OCI-LY1 (cell line): ENCODE data around the gene DLEC1.

Experiments
- H2AFZ ChIP-seq: fragments of 200-600 bp; sonication (generic), shearing (Covaris generic); 2 replicates; pipeline ENCODE4 v1.6.0; 2014; ENCODE audit warnings: antibody characterized with exemption, mild to moderate bottlenecking, low read length
- H3F3A ChIP-seq: fragments of 200-600 bp; sonication (generic), shearing (Covaris generic); 2 replicates; pipeline ENCODE4 v1.6.0; 2014; ENCODE audit warnings: mild to moderate bottlenecking, antibody characterized with exemption, low read length, moderate library complexity; ENCODE audit not compliant: insufficient read depth
- H3K27ac ChIP-seq: fragments of 200-600 bp; sonication (generic); 2 replicates; pipeline ENCODE4 v1.5.1; 2014; ENCODE audit warnings: low read length, mixed run types, mild to moderate bottlenecking, low read depth; ENCODE audit not compliant: poor library complexity, severe bottlenecking
- H3K27me3 ChIP-seq: fragments of 200-600 bp; sonication (generic); 2 replicates; pipeline ENCODE4 v1.6.0; 2014; ENCODE audit warnings: antibody characterized with exemption, mild to moderate bottlenecking, low read length, moderate library complexity; ENCODE audit not compliant: insufficient read depth
- H3K36me3 ChIP-seq: fragments of 200-600 bp; sonication (generic); 2 replicates; pipeline ENCODE4 v1.6.1; 2014; ENCODE audit warnings: mild to moderate bottlenecking, antibody characterized with exemption, low read length, moderate library complexity, mixed read lengths; ENCODE audit not compliant: insufficient read depth
- H3K4me1 ChIP-seq: fragments of 200-600 bp; sonication (generic); 2 replicates; pipeline ENCODE4 v1.5.1; 2014; ENCODE audit warnings: mild to moderate bottlenecking, low read length, moderate library complexity; ENCODE audit not compliant: insufficient read depth, severe bottlenecking
- H3K4me2 ChIP-seq: fragments of 200-600 bp; sonication (generic), shearing (Covaris generic); 2 replicates; pipeline ENCODE4 v1.6.1; 2014; ENCODE audit warnings: low read length
- H3K4me3 ChIP-seq: fragments of 200-600 bp; sonication (generic); 2 replicates; pipeline ENCODE4 v1.5.1; 2014; ENCODE audit warnings: low read length, low read depth, mild to moderate bottlenecking, mixed read lengths; ENCODE audit not compliant: poor library complexity, severe bottlenecking
- H3K79me2 ChIP-seq: fragments of 200-600 bp; shearing (Covaris generic); 2 replicates; pipeline ENCODE4 v1.6.1; 2016; ENCODE audit warnings: mixed run types, low read length, mixed read lengths; ENCODE audit not compliant: insufficient read depth
- H3K9ac ChIP-seq: fragments of 200-600 bp; sonication (generic), shearing (Covaris generic); 2 replicates; pipeline ENCODE4 v1.6.1; 2014; ENCODE audit warnings: mild to moderate bottlenecking, low read length, mixed read lengths
- H3K9me2 ChIP-seq: fragments of 200-600 bp; sonication (generic), shearing (Covaris generic); 2 replicates; pipeline ENCODE4 v1.6.1; 2014; ENCODE audit warnings: low read depth, mild to moderate bottlenecking, low read length, mixed read lengths
- H3K9me3 ChIP-seq: fragments of 200-600 bp; shearing (Covaris generic); 2 replicates; pipeline ENCODE4 v1.6.1; 2014; ENCODE audit warnings: low read length, mixed read lengths
- H4K20me1 ChIP-seq: fragments of 200-600 bp; sonication (generic), shearing (Covaris generic); 2 replicates; pipeline ENCODE4 v1.6.0; 2016; ENCODE audit warnings: mild to moderate bottlenecking, low read length; ENCODE audit not compliant: insufficient read depth
- EZH2 ChIP-seq: fragments of 200-600 bp; sonication (generic), shearing (Covaris generic); IDR thresholded peaks from 2 replicates; pipeline ENCODE4 v1.8.0; 2017; ENCODE audit warnings: borderline replicate concordance, mixed run types, mild to moderate bottlenecking, antibody characterized with exemption, low read length, moderate library complexity, mixed read lengths
- TF ChIP-seq, protein P1 (sequence below): fragments of 200-600 bp; sonication (generic), shearing (Covaris generic); IDR thresholded peaks from 2 replicates; pipeline ENCODE4 v1.5.1; 2017; ENCODE audit warnings: mild to moderate bottlenecking, antibody characterized with exemption, low read length, moderate library complexity, mixed read lengths

Gene DLEC1

DNA sequence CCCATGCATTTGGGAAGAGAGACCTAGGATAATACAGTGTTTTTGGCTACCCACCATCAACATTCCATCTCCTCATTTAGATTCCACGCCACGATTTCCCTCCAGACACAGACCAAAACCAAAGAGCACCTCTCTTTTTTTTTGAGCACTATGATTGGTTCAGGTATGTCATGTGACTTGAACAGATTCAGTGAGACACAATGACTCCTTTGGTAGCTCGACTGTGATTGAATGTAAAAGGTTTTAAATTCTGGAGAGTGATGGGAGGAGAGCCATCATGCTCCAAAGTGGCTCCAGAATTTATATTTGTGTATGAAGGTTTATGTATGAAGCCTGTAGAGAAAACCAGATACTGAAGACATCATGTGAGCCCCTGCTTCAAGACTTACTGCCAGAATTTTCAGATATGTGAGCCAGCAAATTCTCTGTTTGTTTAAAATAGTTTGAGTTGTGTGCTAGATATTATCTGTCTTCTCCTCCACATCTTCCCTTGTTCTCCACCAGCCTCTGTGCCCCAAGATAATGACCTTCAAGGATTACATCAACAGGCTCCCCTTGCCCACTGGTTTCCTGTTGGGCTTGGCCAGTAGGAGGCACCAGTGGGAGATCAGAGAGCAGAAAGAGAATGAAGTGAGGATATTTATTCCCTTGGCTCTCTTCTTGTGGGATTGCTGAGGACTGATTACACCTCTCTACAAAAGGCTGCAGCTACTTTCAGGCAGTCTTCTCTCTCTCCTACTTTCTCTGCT is 111.9 kb downstream of the DLEC1 start:
- Histone ChIP-seq H3K4me2 (no peak overlapping the region), H3K9me2 (no peaks in the 10 kb centered on the region), H3K79me2 (no peaks in the 10 kb centered on the region), H3K27me3 (no peaks in the 10 kb centered on the region), H2AFZ (peak overlapping the region; percentile 73; the same call in 1 of the 2 replicates), H3K9me3 (peaks cover 15% of the 10 kb centered on the region), H3K36me3 (no peaks in the 10 kb centered on the region), H3F3A (no peaks in the 10 kb centered on the region), H3K9ac (no peak overlapping the region), H3K4me1 (peaks cover 8% of the 10 kb centered on the region), H3K4me3 (no peak overlapping the region), H3K27ac (no peak overlapping the region), H4K20me1 (no peaks in the 10 kb centered on the region)
- TF ChIP-seq, protein P1, sequence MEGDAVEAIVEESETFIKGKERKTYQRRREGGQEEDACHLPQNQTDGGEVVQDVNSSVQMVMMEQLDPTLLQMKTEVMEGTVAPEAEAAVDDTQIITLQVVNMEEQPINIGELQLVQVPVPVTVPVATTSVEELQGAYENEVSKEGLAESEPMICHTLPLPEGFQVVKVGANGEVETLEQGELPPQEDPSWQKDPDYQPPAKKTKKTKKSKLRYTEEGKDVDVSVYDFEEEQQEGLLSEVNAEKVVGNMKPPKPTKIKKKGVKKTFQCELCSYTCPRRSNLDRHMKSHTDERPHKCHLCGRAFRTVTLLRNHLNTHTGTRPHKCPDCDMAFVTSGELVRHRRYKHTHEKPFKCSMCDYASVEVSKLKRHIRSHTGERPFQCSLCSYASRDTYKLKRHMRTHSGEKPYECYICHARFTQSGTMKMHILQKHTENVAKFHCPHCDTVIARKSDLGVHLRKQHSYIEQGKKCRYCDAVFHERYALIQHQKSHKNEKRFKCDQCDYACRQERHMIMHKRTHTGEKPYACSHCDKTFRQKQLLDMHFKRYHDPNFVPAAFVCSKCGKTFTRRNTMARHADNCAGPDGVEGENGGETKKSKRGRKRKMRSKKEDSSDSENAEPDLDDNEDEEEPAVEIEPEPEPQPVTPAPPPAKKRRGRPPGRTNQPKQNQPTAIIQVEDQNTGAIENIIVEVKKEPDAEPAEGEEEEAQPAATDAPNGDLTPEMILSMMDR = peak; percentile 37; the same call in 1 of the 2 replicates
- no peak for TF ChIP-seq EZH2

DNA sequence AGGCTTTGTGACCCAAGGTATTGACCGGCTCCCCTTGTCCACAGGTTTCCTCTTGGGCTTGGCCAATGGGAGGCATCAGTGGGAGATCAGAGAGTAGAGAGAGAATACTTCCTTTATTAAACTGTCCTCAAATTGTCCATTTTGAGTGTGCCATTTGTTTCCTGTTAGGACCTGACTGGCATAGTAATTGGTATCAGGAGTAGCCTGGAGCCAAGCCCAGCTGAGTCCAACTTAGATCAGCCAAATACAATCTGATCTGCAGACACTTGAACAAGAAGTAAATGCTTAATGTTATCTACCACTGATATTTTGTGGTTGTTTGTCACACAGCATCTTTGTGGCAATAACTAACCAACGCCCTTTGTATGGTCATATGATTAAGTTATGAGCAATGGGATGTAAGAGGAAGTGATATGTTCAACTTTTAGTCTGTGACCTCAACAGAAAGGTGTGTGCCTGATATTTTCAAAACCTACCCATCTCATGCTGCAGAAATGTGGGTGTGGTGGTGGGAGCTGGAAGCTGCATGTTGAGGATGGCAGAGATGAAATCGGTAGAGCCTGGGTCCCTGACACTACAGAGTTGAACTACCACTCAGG is 112.8 kb downstream of the DLEC1 start:
- no peaks in the 10 kb centered on the region for H4K20me1 ChIP-seq
- no peaks in the 10 kb centered on the region for H3K79me2 ChIP-seq
- H3K4me2 ChIP-seq = no peak overlapping the region
- H3K27ac ChIP-seq = no peak overlapping the region
- no peaks in the 10 kb centered on the region for H3F3A ChIP-seq
- H3K4me3 ChIP-seq = no peak overlapping the region
- no peaks in the 10 kb centered on the region for H3K9me2 ChIP-seq
- H3K36me3 ChIP-seq = no peaks in the 10 kb centered on the region
- H3K27me3 ChIP-seq = no peaks in the 10 kb centered on the region
- TF ChIP-seq EZH2 = no peak
- TF ChIP-seq, protein P1 = no peak
- peaks cover 8% of the 10 kb centered on the region for H3K4me1 ChIP-seq
- H3K9ac ChIP-seq = no peak overlapping the region
- H2AFZ ChIP-seq = no peak overlapping the region
- peaks cover 9% of the 10 kb centered on the region for H3K9me3 ChIP-seq

DNA sequence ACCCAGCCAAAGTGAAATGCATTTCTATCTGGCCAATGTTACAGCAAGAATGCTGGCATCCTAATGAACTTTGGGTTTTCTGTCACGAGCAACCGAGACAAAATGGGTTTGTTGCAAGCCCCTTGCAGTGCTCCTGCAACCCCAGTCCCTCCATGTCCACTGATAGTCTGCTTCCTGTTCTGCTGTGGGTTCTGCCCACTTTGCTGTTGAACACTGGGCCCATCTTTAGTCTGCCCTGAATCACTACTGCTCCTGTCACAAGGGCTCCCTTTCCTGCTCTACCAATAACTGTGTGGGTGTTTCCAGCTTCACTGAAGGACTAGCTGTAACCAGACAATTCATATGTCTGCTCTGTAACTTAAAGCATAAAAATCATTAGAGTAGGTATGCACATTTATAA is 113.6 kb downstream of the DLEC1 start:
- Histone ChIP-seq H3F3A (no peaks in the 10 kb centered on the region), H3K9me2 (no peaks in the 10 kb centered on the region), H4K20me1 (no peaks in the 10 kb centered on the region), H3K9ac (no peak overlapping the region), H3K4me1 (peaks cover 8% of the 10 kb centered on the region), H2AFZ (no peak overlapping the region), H3K79me2 (no peaks in the 10 kb centered on the region), H3K4me3 (no peak overlapping the region), H3K36me3 (no peaks in the 10 kb centered on the region), H3K27ac (no peak overlapping the region), H3K9me3 (peaks cover 1% of the 10 kb centered on the region), H3K27me3 (no peaks in the 10 kb centered on the region), H3K4me2 (no peak overlapping the region)
- TF ChIP-seq EZH2 = no peak
- TF ChIP-seq, protein P1 = no peak
